Endothelial cell of umbilical vein (primary cell): ENCODE data around the gene ZNF652. TPM values are rescaled to one million over a fixed set of nuclear protein-coding genes. Genes with fewer than 3 reads are reported as not detected.

Experiments
- BruUV-seq: library from RNA; stranded (reverse); fragments of 400-500 nt; replicated peaks from 2 replicates; lab custom pipeline; 2021; lab: Mats Ljungman, UMichigan
- CTCF ChIA-PET: fragments of 300-600, 350-600 bp; sonication (Branson Sonifier 250); formaldehyde crosslinking; loops from one replicate; lab custom pipeline; 2021; ENCODE audit warnings: antibody characterized with exemption, inconsistent platforms; lab: Charles Lee
- POLR2A ChIA-PET: fragments of 300-600, 350-600 bp; sonication (Branson Sonifier 250); formaldehyde crosslinking; loops from one replicate; lab custom pipeline; 2021; ENCODE audit warnings: antibody characterized with exemption, inconsistent platforms; lab: Charles Lee
- DNase-seq: peaks from one replicate; pipeline ENCODE4 v3.0.0-alpha.2; 2011; ENCODE audit warnings: low read depth, low spot score
- FAIRE-seq: peaks from 2 replicates; lab custom pipeline; 2011; peaks lifted over from hg19 to GRCh38; lab: Jason Lieb, UNC
- H2AFZ ChIP-seq: 2 replicates; pipeline ENCODE4 v1.6.0; 2012; ENCODE audit warnings: low read depth, low read length, control low read depth, inconsistent platforms
- H3K27ac ChIP-seq: 2 replicates; pipeline ENCODE4 v1.5.1; 2011; ENCODE audit warnings: low read depth, mild to moderate bottlenecking, control low read depth, low read length, moderate library complexity; ENCODE audit not compliant: insufficient read depth
- H3K27me3 ChIP-seq, 2 experiments: 2 replicates each; pipeline versions ENCODE4 v1.6.0 to v1.6.1; 2011; ENCODE audit warnings: low read length in 2 of 2, mixed read lengths in 1 of 2; ENCODE audit not compliant: control insufficient read depth in 2 of 2, insufficient read depth in 2 of 2
- H3K36me3 ChIP-seq, 2 experiments: 2 replicates in 1 of 2; 3 replicates in 1 of 2; pipeline ENCODE4 v1.5.1; 2011; ENCODE audit warnings: low read length in 2 of 2, mild to moderate bottlenecking in 1 of 2, moderate library complexity in 1 of 2; ENCODE audit not compliant: control insufficient read depth in 2 of 2, insufficient read depth in 2 of 2; ENCODE audit errors: extremely low read depth in 1 of 2
- H3K4me1 ChIP-seq: 3 replicates; pipeline ENCODE4 v1.5.1; 2011; ENCODE audit warnings: mild to moderate bottlenecking, low read length; ENCODE audit not compliant: control insufficient read depth, insufficient read depth; ENCODE audit errors: extremely low read depth
- H3K4me2 ChIP-seq: 2 replicates; pipeline ENCODE4 v1.6.1; 2011; ENCODE audit warnings: low read length, control low read depth, mixed read lengths; ENCODE audit not compliant: insufficient read depth
- H3K4me3 ChIP-seq, 3 experiments: fragments of 200-600 bp in 1 of 3; sonication (generic), shearing (Covaris generic) in 1 of 3; replicated peaks in 1 of 3; 2 replicates each; pipeline ENCODE4 v1.5.1; 2011 to 2016; ENCODE audit warnings: control low read depth in 3 of 3, low read length in 3 of 3, mild to moderate bottlenecking in 2 of 3, inconsistent platforms in 1 of 3, low read depth in 1 of 3, moderate library complexity in 1 of 3; ENCODE audit not compliant: insufficient read depth in 1 of 3
- H3K79me2 ChIP-seq: 2 replicates; pipeline ENCODE4 v1.6.0; 2012; ENCODE audit warnings: low read length, inconsistent platforms; ENCODE audit not compliant: control insufficient read depth, insufficient read depth
- H3K9ac ChIP-seq: replicated peaks from 2 replicates; pipeline ENCODE3; 2011; ENCODE audit warnings: low read length, control low read depth; ENCODE audit not compliant: insufficient read depth; ENCODE audit errors: extremely low read depth
- H3K9me1 ChIP-seq: replicated peaks from 3 replicates; pipeline ENCODE4 v1.6.0; 2011; ENCODE audit warnings: mild to moderate bottlenecking, low read length; ENCODE audit not compliant: control insufficient read depth, insufficient read depth; ENCODE audit errors: extremely low read depth
- H3K9me3 ChIP-seq: replicated peaks from 2 replicates; pipeline ENCODE4 v1.5.1; 2012; ENCODE audit warnings: low read length, inconsistent platforms; ENCODE audit not compliant: control insufficient read depth, insufficient read depth
- H4K20me1 ChIP-seq: replicated peaks from 2 replicates; pipeline ENCODE3; 2011; ENCODE audit warnings: mild to moderate bottlenecking, low read length; ENCODE audit not compliant: control insufficient read depth, insufficient read depth; ENCODE audit errors: extremely low read depth
- CTCF ChIP-seq, 2 donors: IDR thresholded peaks; 1 replicate in 1 of 2; 2 replicates in 1 of 2; pipeline ENCODE4 v1.5.1; 2011; ENCODE audit warnings: low read length in 2 of 2, mild to moderate bottlenecking in 2 of 2, moderate library complexity in 2 of 2, control low read depth in 1 of 2, inconsistent platforms in 1 of 2, low read depth in 1 of 2; ENCODE audit not compliant: insufficient read depth in 1 of 2; ENCODE audit errors: extremely low read depth in 1 of 2
- EZH2 ChIP-seq: IDR thresholded peaks from 2 replicates; pipeline ENCODE4 v1.6.1; 2012; ENCODE audit warnings: borderline replicate concordance, low read depth, mild to moderate bottlenecking, moderate library complexity, low read length, inconsistent platforms; ENCODE audit not compliant: severe bottlenecking
- FOS ChIP-seq: IDR thresholded peaks from 2 replicates; pipeline ENCODE4 v1.6.1; 2011; ENCODE audit warnings: mild to moderate bottlenecking, low read length, moderate library complexity, borderline replicate concordance; ENCODE audit not compliant: insufficient read depth
- GATA2 ChIP-seq: IDR thresholded peaks from 2 replicates; pipeline ENCODE4 v1.7.0; 2011; ENCODE audit warnings: low read depth, mild to moderate bottlenecking, moderate library complexity, mixed read lengths, low read length; ENCODE audit not compliant: insufficient read length, insufficient read depth
- JUN ChIP-seq: IDR thresholded peaks from 2 replicates; pipeline ENCODE4 v1.6.1; 2011; ENCODE audit warnings: borderline replicate concordance, low read depth; ENCODE audit not compliant: insufficient read length, insufficient read depth
- MAX ChIP-seq: IDR thresholded peaks from 2 replicates; pipeline ENCODE4 v1.6.1; 2011; ENCODE audit not compliant: insufficient read depth, insufficient read length
- MYC ChIP-seq: IDR thresholded peaks from one replicate; pipeline ENCODE4 v1.6.1; 2011; ENCODE audit warnings: mild to moderate bottlenecking, low read depth, low read length
- POLR2A ChIP-seq: IDR thresholded peaks from 2 replicates; pipeline ENCODE4 v1.6.1; 2012; ENCODE audit warnings: low read depth, mild to moderate bottlenecking, control low read depth, low read length
- POLR2AphosphoS5 ChIP-seq: IDR thresholded peaks from 2 replicates; pipeline ENCODE4 v1.6.1; 2012; ENCODE audit warnings: low read depth, mild to moderate bottlenecking, control low read depth, low read length, moderate library complexity; ENCODE audit not compliant: insufficient read depth
- dilution Hi-C: fragments of 300-500 bp; cut with MboI; formaldehyde crosslinking; loops from one replicate; pipeline ENCODE4 v1.15.0; 2019; ENCODE audit warnings: low sequenced_read_pairs; ENCODE audit not compliant: extremely low pct_ligation_motif_present
- intact Hi-C: fragments of 100-400 bp; cut with micrococcal nuclease; formaldehyde crosslinking; loops from one replicate; pipeline ENCODE4 v1.10.0; 2022
- polyA plus RNA-seq, 4 experiments: library from polyadenylated mRNA; depleted of rRNA in 3 of 4; stranded (reverse) in 3 of 4; unstranded in 1 of 4; fragments of >200 nt; gene quantifications; 2 replicates each; pipeline versions ENCODE4 v1.2.1 to v1.2.3, GENCODE V29; 2011 to 2012; ENCODE audit warnings: missing spikeins in 1 of 4
- total RNA-seq: library from RNA; stranded (reverse); gene quantifications from 2 replicates; pipeline ENCODE4 v1.2.3, GENCODE V29; 2021

The ZNF652 gene
- total and polyA plus RNA-seq, 2 donors (not counting 3 experiments of a cell fraction or from before 2014, with no cell fraction given), result 6.1 to 18.6 TPM

- no peak overlapping the region for H3K9ac ChIP-seq
- H3K4me1 ChIP-seq, result no peaks in the 10 kb centered on the region
- dilution Hi-C loops (no loop called here), intact Hi-C loops (no loop called here)
- H3K4me3 ChIP-seq, result no peak overlapping the region
- no peak for DNase-seq
- TF ChIP-seq POLR2A (no peak), JUN (no peak), GATA2 (no peak), MAX (no peak), MYC (no peak), POLR2AphosphoS5 (no peak), CTCF (IDR thresholded peaks at IDR 0.05; ENCODE audit: extremely low read depth in 1 of 2, insufficient read depth in 1 of 2, low read depth in 1 of 2, low read length in 2 of 2) (no peak), EZH2 (no peak), FOS (no peak)
- FAIRE-seq, result no peak
- H3K79me2 ChIP-seq, result peaks cover 33% of the 10 kb centered on the region
- no peaks in the 10 kb centered on the region for H3K36me3 ChIP-seq
- no peaks in the 10 kb centered on the region for H3K9me3 ChIP-seq
- H3K4me2 ChIP-seq, result no peak overlapping the region
- no peak overlapping the region for H2AFZ ChIP-seq
- no TSS peak for BruUV-seq
- no peak overlapping the region for H3K27ac ChIP-seq
- peaks cover 6% of the 10 kb centered on the region for H4K20me1 ChIP-seq
- H3K27me3 ChIP-seq, result no peaks in the 10 kb centered on the region
- POLR2A ChIA-PET, result no interaction called here
- no peaks in the 10 kb centered on the region for H3K9me1 ChIP-seq
- CTCF ChIA-PET, result interaction anchor here (1.3 to 1.7 kb wide), 2 partner anchors 12 to 19 kb away, joined by 4 to 5 read pairs; no protein-coding TSS in a partner anchor
Measured at GRCh38 chr17:49349541-49349940, 12.5 kb downstream of the ZNF652 start.
